ENCODE results near the gene KCNMA1. TPM values are rescaled to one million over a fixed set of nuclear protein-coding genes. Genes with fewer than 3 reads are reported as not detected.

KCNMA1 gene
- total and polyA plus RNA-seq, 9 of the 15 experiments (the other 6 are each of a cell fraction or from before 2014, with no cell fraction given): 0.01 to 0.95 (median 0.15) TPM; not detected in 4

- no peak overlapping the region for H3K27ac ChIP-seq (ENCODE audit: extremely low read depth, low read depth, low read length)
- BruUV-seq (replicated peaks): no TSS peak
- no peaks in the 10 kb centered on the region for H4K20me1 ChIP-seq (replicated peaks; ENCODE audit: control insufficient read depth, insufficient read depth, low read length)
- DNase-seq (ENCODE audit: extremely low read depth in 1 of 4, low spot score in 3 of 4) (no peak), ATAC-seq (no peak), FAIRE-seq (no peak)
- in situ Hi-C loops (cut with MboI): no loop called here
- H3K4me1 ChIP-seq (replicated peaks in 1 of 2; ENCODE audit: control insufficient read depth in 2 of 2, insufficient read depth in 2 of 2, low read length in 2 of 2): no peaks in the 10 kb centered on the region
- no peaks in the 10 kb centered on the region for H3K36me3 ChIP-seq (ENCODE audit: control insufficient read depth, insufficient read depth, low read length)
- no peak overlapping the region for H3K4me3 ChIP-seq
- peaks cover 0 to 6% of the 10 kb centered on the region in 2 experiments; a peak in 2 of 5 replicates for H3K27me3 ChIP-seq (ENCODE audit: control insufficient read depth in 2 of 2, insufficient read depth in 2 of 2, low read length in 2 of 2)
- no peak overlapping the region for H2AFZ ChIP-seq (ENCODE audit: low read depth, low read length)
- no peak overlapping the region for H3K9ac ChIP-seq (ENCODE audit: insufficient read depth in 1 of 2, low read depth in 2 of 2, low read length in 2 of 2)
- H3K9me1 ChIP-seq (ENCODE audit: control insufficient read depth, insufficient read depth, low read length): no peaks in the 10 kb centered on the region
- H3K79me2 ChIP-seq (ENCODE audit: control insufficient read depth, insufficient read depth, low read length): no peaks in the 10 kb centered on the region
- POLR2A ChIA-PET: interaction anchor here (1.3 kb wide), 1 partner anchor 10 kb away, joined by 3 read pairs; no protein-coding TSS in a partner anchor
- TF ChIP-seq KAT8 (IDR thresholded peaks at IDR 0.05; ENCODE audit: low read depth) (no peak), POLR2AphosphoS5 (IDR thresholded peaks at IDR 0.05; ENCODE audit: control insufficient read depth, insufficient read depth, low read depth, low read length) (no peak), ZSCAN32 (CRISPR knock-in tag; IDR thresholded peaks at IDR 0.05) (no peak), RERE (CRISPR knock-in tag; IDR thresholded peaks at IDR 0.05; ENCODE audit: borderline replicate concordance) (no peak), FOXK2 (conservative IDR thresholded peaks at IDR 0.05 in 1 of 2, IDR thresholded peaks at IDR 0.05 in 1 of 2; ENCODE audit: low read depth in 2 of 2) (no peak), SRF (CRISPR knock-in tag; IDR thresholded peaks at IDR 0.05) (no peak), ZNF589 (CRISPR knock-in tag; IDR thresholded peaks at IDR 0.05; ENCODE audit: low read depth) (no peak), NR2C2 (CRISPR knock-in tag; IDR thresholded peaks at IDR 0.05) (no peak), NR2C2 (tag; IDR thresholded peaks at IDR 0.05) (no peak)
- no peaks in the 10 kb centered on the region for H3K9me3 ChIP-seq (replicated peaks; ENCODE audit: control insufficient read depth, insufficient read depth, low read depth, low read length)
- intact Hi-C loops (cut with micrococcal nuclease): no loop called here
- WGBS (ENCODE audit: insufficient coverage, low coverage, missing lambda C conversion rate): 4% methylated on average over 2 of the region's 2 CpGs
- H3K4me2 ChIP-seq (ENCODE audit: insufficient read depth, low read length): no peak overlapping the region
- CTCF ChIA-PET (ENCODE audit: low intra/inter-chr PET ratio): no interaction called here
These were observed 94.8 kb downstream of the KCNMA1 start for GRCh38 chr10:77542710-77543259.
